K562 (cell line): Measurements from ENCODE around the gene DHRS3. TPM values are rescaled to one million over a fixed set of nuclear protein-coding genes. Genes with fewer than 3 reads are reported as not detected.

Source experiments
- ATAC-seq: fragments of 200-7000 bp; cut with Tn5 transposase; 3 replicates; pipeline ENCODE4 v1.9.1; 2020; ENCODE audit warnings: moderate library complexity
- BruUV-seq: library from RNA; stranded (reverse); fragments of 400-500 nt; replicated peaks from 2 replicates; lab custom pipeline; 2021; lab: Mats Ljungman, UMichigan
- CTCF ChIA-PET: fragments of 300-600 bp; formaldehyde crosslinking; extraction: SDS; loops from one replicate; lab custom pipeline; 2021; ENCODE audit warnings: low intra/inter-chr PET ratio; lab: Yijun Ruan, JAX
- POLR2A ChIA-PET: fragments of 300-600, 350-650 bp; sonication (Branson Sonifier 250); formaldehyde crosslinking; extraction: SDS; loops from one replicate; lab custom pipeline; 2021; ENCODE audit warnings: antibody characterized with exemption, inconsistent platforms; lab: Yijun Ruan, JAX
- DNase-seq, 4 experiments: peaks; one replicate each; pipeline versions ENCODE4 v3.0.0 to v3.0.0-alpha.2; 2011 to 2018; ENCODE audit warnings: low spot score in 3 of 4, mixed read lengths in 3 of 4; ENCODE audit errors: extremely low read depth in 1 of 4
- FAIRE-seq: peaks from 2 replicates; lab custom pipeline; 2011; peaks lifted over from hg19 to GRCh38; lab: Jason Lieb, UNC
- H2AFZ ChIP-seq: 2 replicates; pipeline ENCODE4 v1.6.0; 2011; ENCODE audit warnings: low read depth, low read length, control low read depth, inconsistent platforms
- H3K27ac ChIP-seq: fragments of 200-600 bp; 3 replicates; pipeline ENCODE4 v1.8.0; 2011; ENCODE audit warnings: low read depth, mild to moderate bottlenecking, control low read depth, inconsistent platforms, low read length, moderate library complexity, mixed read lengths; ENCODE audit errors: extremely low read depth
- H3K27me3 ChIP-seq, 2 experiments: fragments of 300-600 bp in 1 of 2; 2 replicates in 1 of 2; 3 replicates in 1 of 2; pipeline versions ENCODE4 v1.6.0 to v1.8.0; 2011; ENCODE audit warnings: inconsistent platforms in 2 of 2, low read length in 2 of 2, mild to moderate bottlenecking in 1 of 2, mixed read lengths in 1 of 2, moderate library complexity in 1 of 2; ENCODE audit not compliant: control insufficient read depth in 2 of 2, insufficient read depth in 2 of 2
- H3K36me3 ChIP-seq: fragments of 300-600 bp; 3 replicates; pipeline ENCODE4 v1.8.0; 2011; ENCODE audit warnings: mild to moderate bottlenecking, low read length, inconsistent platforms; ENCODE audit not compliant: control insufficient read depth, insufficient read depth
- H3K4me1 ChIP-seq, 2 experiments: fragments of 200-600 bp in 1 of 2; replicated peaks in 1 of 2; 2 replicates in 1 of 2; 3 replicates in 1 of 2; pipeline versions ENCODE4 v1.5.1 to v1.8.0; 2011; ENCODE audit warnings: inconsistent platforms in 2 of 2, low read length in 2 of 2, mild to moderate bottlenecking in 1 of 2, mixed read lengths in 1 of 2, moderate library complexity in 1 of 2; ENCODE audit not compliant: control insufficient read depth in 2 of 2, insufficient read depth in 2 of 2
- H3K4me2 ChIP-seq: 2 replicates; pipeline ENCODE4 v1.6.1; 2011; ENCODE audit warnings: low read length, control low read depth, inconsistent platforms, mixed read lengths; ENCODE audit not compliant: insufficient read depth
- H3K4me3 ChIP-seq: fragments of 200-600 bp; sonication (generic), shearing (Covaris generic); 2 replicates; pipeline ENCODE4 v1.5.1; 2016; ENCODE audit warnings: control low read depth, inconsistent platforms
- H3K79me2 ChIP-seq: fragments of 200-600 bp; 3 replicates; pipeline ENCODE4 v1.8.0; 2011; ENCODE audit warnings: low read length, inconsistent platforms; ENCODE audit not compliant: control insufficient read depth, insufficient read depth
- H3K9ac ChIP-seq, 2 experiments: 2 replicates each; pipeline versions ENCODE4 v1.6.0 to v1.6.1; 2011; ENCODE audit warnings: low read depth in 2 of 2, low read length in 2 of 2, control low read depth in 1 of 2, inconsistent platforms in 1 of 2, mild to moderate bottlenecking in 1 of 2, mixed read lengths in 1 of 2; ENCODE audit not compliant: insufficient read depth in 1 of 2
- H3K9me1 ChIP-seq: one replicate; pipeline ENCODE4 v1.6.0; 2011; ENCODE audit warnings: inconsistent platforms, mild to moderate bottlenecking, low read length, moderate library complexity; ENCODE audit not compliant: control insufficient read depth, insufficient read depth
- H3K9me3 ChIP-seq: replicated peaks from 2 replicates; pipeline ENCODE4 v1.5.1; 2011; ENCODE audit warnings: low read depth, low read length, inconsistent platforms; ENCODE audit not compliant: control insufficient read depth, insufficient read depth
- H4K20me1 ChIP-seq: replicated peaks from 2 replicates; pipeline ENCODE4 v1.6.1; 2011; ENCODE audit warnings: low read length, inconsistent platforms, mixed read lengths; ENCODE audit not compliant: control insufficient read depth, insufficient read depth
- BRCA1 ChIP-seq, 2 experiments: fragments of 450-650 bp in 1 of 2; sonication (generic) in 1 of 2; formaldehyde crosslinking in 1 of 2; IDR thresholded peaks; 2 replicates each; pipeline versions ENCODE4 v1.5.0 to v1.6.1; 2017 to 2020; ENCODE audit warnings: mild to moderate bottlenecking in 1 of 2, missing genetic modification reagents in 1 of 2
- DMBX1 ChIP-seq: fragments of 250-450 bp; sonication (Bioruptor Pico); IDR thresholded peaks from 2 replicates; pipeline ENCODE4 v1.8.0; 2022; ENCODE audit warnings: inconsistent platforms, mild to moderate bottlenecking, moderate library complexity, borderline replicate concordance
- WGBS: fragments of 100-300 bp; shearing (Covaris generic); methylation state at CpG from one replicate; pipeline ENCODE4 v1.1.6; 2016; ENCODE audit warnings: low coverage, mixed read lengths; ENCODE audit not compliant: insufficient coverage; ENCODE audit errors: missing lambda C conversion rate; 5-methylcytosine and 5-hydroxymethylcytosine counted together
- in situ Hi-C: fragments of 300-500 bp; cut with MboI; formaldehyde crosslinking; loops from 4 replicates; pipeline ENCODE4 v1.15.0; 2018; ENCODE audit warnings: inconsistent platforms, mixed read lengths
- intact Hi-C: fragments of 100-400 bp; cut with micrococcal nuclease; formaldehyde crosslinking; loops from 2 replicates; pipeline ENCODE4 v1.14.2; 2022
- polyA plus RNA-seq, 8 experiments: library from polyadenylated mRNA; depleted of rRNA in 4 of 8; stranded (reverse) in 5 of 8; unstranded in 3 of 8; fragments of >200 nt; fragmentation: Nextera tagmentation in 2 of 8; fragmentation: Illumina TruSeq in 1 of 8; extraction: Ambion mirVana in 2 of 8; extraction: Trizol in 1 of 8; gene quantifications; 2 replicates each; pipeline versions ENCODE4 v1.2.1 to v1.2.3, GENCODE V29; 2011 to 2014; ENCODE audit warnings: inconsistent platforms in 1 of 8, missing spikeins in 1 of 8
- total RNA-seq, 7 experiments: library from RNA; depleted of rRNA in 6 of 7; stranded (reverse); fragments of >200 nt in 6 of 7; fragmentation: Illumina TruSeq in 2 of 7; extraction: Trizol in 2 of 7; gene quantifications; 2 replicates each; pipeline versions ENCODE4 v1.2.1 to v1.2.3, GENCODE V29; 2011 to 2021; ENCODE audit warnings: low replicate concordance in 1 of 7
- TF ChIP-seq, protein P1 (sequence below): sonication (generic); formaldehyde crosslinking; IDR thresholded peaks from 2 replicates; pipeline ENCODE4 v1.8.0; 2022; ENCODE audit warnings: mild to moderate bottlenecking, missing genetic modification reagents
- TF ChIP-seq, protein P2 (sequence below): sonication (generic); formaldehyde crosslinking; IDR thresholded peaks from 2 replicates; pipeline ENCODE4 v1.9.0; 2022; ENCODE audit warnings: mild to moderate bottlenecking, missing genetic modification reagents
- TF ChIP-seq, protein P3 (sequence below): fragments of 450-650 bp; IDR thresholded peaks from 2 replicates; pipeline ENCODE4 v1.6.1; 2016

The DHRS3 gene
- total and polyA plus RNA-seq, 9 of the 15 experiments (the other 6 are each of a cell fraction or from before 2014, with no cell fraction given), result 21.0 to 116 (median 58.7) TPM

DNA sequence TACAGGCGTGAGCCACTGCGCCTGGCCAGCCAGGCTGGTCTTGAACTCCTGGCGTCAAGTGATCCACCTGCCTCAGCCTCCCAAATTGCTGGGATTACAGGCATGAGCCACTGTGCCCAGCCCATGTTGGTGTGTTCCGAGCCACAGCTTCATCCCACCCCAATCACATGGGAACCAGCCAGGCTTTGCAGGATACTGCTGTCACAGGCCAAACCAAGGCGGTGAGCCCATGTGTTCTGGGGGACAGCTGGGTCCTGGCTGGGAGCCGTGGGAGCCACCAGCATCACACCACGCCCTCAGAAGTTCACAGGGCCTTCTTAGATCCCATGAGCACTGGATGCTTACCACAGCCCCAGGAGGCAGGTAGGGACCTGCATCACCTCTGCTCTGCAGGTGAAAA lies 56.9 kb downstream of the DHRS3 start:
- Histone ChIP-seq H3K27ac (no peak overlapping the region), H3K9me3 (peaks cover 27% of the 10 kb centered on the region), H3K4me1 (peaks cover 3 to 8% of the 10 kb centered on the region in 2 experiments; a peak in 2 of 5 replicates), H3K36me3 (no peaks in the 10 kb centered on the region), H3K4me3 (no peak overlapping the region), H3K27me3 (no peaks in the 10 kb centered on the region), H3K4me2 (no peak overlapping the region), H3K9me1 (no peaks in the 10 kb centered on the region), H4K20me1 (no peaks in the 10 kb centered on the region), H3K79me2 (no peaks in the 10 kb centered on the region), H2AFZ (no peak overlapping the region), H3K9ac (no peak overlapping the region)
- in situ Hi-C loops (no loop called here), intact Hi-C loops (no loop called here)
- ATAC-seq (no peak), FAIRE-seq (no peak), DNase-seq (no peak)
- TF ChIP-seq, protein P1, sequence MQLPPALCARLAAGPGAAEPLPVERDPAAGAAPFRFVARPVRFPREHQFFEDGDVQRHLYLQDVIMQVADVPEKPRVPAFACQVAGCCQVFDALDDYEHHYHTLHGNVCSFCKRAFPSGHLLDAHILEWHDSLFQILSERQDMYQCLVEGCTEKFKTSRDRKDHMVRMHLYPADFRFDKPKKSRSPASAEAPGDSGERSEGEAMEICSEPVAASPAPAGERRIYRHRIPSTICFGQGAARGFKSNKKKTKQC, result 0 out of 2 replicates have a peak, but pooled peaks have one; percentile 29
- no peak for TF ChIP-seq BRCA1 (IDR thresholded peaks at IDR 0.05)
- 0 out of 2 replicates have a peak, but pooled peaks have one; percentile 29 for TF ChIP-seq BRCA1 (CRISPR knock-in tag; IDR thresholded peaks at IDR 0.05)
- TF ChIP-seq DMBX1 (CRISPR knock-in tag), result no peak
- TF ChIP-seq, protein P2, sequence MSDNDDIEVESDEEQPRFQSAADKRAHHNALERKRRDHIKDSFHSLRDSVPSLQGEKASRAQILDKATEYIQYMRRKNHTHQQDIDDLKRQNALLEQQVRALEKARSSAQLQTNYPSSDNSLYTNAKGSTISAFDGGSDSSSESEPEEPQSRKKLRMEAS, result 0 out of 2 replicates have a peak, but pooled peaks have one; percentile 14
- TF ChIP-seq, protein P3, sequence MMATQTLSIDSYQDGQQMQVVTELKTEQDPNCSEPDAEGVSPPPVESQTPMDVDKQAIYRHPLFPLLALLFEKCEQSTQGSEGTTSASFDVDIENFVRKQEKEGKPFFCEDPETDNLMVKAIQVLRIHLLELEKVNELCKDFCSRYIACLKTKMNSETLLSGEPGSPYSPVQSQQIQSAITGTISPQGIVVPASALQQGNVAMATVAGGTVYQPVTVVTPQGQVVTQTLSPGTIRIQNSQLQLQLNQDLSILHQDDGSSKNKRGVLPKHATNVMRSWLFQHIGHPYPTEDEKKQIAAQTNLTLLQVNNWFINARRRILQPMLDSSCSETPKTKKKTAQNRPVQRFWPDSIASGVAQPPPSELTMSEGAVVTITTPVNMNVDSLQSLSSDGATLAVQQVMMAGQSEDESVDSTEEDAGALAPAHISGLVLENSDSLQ, result no peak
- 69% methylated on average over 7 of the region's 7 CpGs for WGBS
- ChIA-PET POLR2A (no interaction called here), CTCF (interaction anchor here (0.7 kb wide), 1 partner anchor 58 kb away, joined by 3 read pairs; no protein-coding TSS in a partner anchor)
- no TSS peak for BruUV-seq
